Retinal pigment epithelial cell (primary cell): Measurements from ENCODE around the gene SPG21.

Experiments used
- DNase-seq: peaks from one replicate; pipeline ENCODE4 v3.0.0-alpha.2; 2010; ENCODE audit warnings: low read depth
- H3K4me3 ChIP-seq: 2 replicates; pipeline ENCODE4 v1.5.1; 2011; ENCODE audit warnings: mild to moderate bottlenecking, low read length, control low read depth, moderate library complexity
- TF ChIP-seq, protein P1 (sequence below): conservative IDR thresholded peaks from 2 replicates; pipeline ENCODE4 v1.5.1; 2011; ENCODE audit warnings: low read depth, low read length, control low read depth, inconsistent platforms

SPG21 gene

DNA sequence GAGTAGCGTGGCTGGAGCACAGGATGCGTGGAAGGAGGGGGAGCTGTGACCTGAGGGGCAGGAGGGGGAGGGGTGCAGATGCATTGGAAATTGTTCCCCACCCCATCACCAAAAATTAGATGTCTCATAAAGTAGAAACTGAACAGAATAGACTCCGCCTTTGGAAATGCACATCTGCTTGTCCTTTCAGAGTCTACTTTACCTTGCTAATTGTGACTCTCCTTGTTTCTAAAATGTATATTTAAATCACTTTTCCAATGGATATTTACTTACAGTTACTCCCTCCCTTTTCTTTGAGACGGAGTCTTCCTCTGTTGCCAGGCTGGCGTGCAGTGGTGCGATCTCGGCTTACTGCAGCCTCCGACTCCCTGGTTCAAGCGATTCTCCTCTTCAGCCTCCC is 30.6 kb downstream of the SPG21 start:
- H3K4me3 ChIP-seq = no peak overlapping the region
- no peak for DNase-seq
- TF ChIP-seq, protein P1, sequence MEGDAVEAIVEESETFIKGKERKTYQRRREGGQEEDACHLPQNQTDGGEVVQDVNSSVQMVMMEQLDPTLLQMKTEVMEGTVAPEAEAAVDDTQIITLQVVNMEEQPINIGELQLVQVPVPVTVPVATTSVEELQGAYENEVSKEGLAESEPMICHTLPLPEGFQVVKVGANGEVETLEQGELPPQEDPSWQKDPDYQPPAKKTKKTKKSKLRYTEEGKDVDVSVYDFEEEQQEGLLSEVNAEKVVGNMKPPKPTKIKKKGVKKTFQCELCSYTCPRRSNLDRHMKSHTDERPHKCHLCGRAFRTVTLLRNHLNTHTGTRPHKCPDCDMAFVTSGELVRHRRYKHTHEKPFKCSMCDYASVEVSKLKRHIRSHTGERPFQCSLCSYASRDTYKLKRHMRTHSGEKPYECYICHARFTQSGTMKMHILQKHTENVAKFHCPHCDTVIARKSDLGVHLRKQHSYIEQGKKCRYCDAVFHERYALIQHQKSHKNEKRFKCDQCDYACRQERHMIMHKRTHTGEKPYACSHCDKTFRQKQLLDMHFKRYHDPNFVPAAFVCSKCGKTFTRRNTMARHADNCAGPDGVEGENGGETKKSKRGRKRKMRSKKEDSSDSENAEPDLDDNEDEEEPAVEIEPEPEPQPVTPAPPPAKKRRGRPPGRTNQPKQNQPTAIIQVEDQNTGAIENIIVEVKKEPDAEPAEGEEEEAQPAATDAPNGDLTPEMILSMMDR = no peak

DNA sequence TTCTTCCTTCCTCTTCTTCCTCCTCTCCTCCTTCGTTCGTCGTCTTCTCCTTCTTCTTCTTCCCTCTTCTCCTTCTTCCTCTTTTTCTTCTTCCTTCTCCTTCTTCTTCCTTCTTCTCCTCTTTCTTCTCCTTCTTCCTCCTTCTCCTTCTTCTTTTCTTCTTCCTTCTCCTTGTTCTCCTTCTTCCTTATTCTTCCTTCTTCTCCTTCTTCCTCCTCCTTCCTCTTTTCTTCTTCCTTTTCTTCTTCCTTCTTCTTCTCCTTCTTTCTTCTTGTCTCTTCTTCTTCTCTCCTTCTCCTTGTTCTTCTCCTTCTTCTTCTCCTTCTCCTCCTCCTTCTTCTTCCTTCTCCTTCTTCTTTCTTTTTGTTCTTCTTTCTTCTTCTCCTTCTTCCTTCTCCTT is 35.3 kb downstream of the SPG21 start:
- no peak overlapping the region for H3K4me3 ChIP-seq
- no peak for DNase-seq
- TF ChIP-seq, protein P1 = no peak

DNA sequence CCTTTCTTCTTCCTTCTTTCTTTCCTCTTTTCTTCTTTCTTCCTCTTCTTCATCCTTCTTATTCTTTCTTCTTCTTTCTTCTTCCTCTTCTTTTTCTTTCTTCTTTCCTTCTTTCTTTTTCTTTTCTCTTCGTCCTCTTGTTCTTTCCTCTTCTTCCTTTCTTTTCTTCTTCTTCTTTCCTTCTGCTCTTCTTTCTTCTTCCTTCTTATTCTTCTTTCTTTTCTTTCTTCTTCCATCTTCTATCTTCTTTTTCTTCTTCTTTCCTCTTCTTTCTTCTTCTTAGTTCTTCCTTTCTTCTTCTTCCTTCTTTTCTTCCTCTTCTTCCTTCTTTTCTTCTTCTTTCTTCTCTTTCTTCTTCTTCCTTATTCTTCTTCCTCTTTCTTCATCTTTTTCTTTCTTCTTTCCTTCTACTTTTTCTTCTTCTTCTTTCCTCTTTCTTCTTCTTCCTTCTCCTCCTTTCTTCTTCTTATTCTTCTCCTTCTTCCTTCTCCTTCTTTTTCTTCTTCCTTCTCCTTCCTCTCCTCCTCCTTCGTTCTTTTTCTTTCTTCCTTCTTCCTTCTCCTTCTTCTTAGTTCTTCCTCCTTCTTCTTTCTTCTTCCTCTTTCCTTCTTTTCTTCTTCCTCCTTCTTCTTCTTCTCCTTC is 37.8 kb downstream of the SPG21 start:
- TF ChIP-seq, protein P1 = no peak
- no peak overlapping the region for H3K4me3 ChIP-seq
- DNase-seq = no peak

DNA sequence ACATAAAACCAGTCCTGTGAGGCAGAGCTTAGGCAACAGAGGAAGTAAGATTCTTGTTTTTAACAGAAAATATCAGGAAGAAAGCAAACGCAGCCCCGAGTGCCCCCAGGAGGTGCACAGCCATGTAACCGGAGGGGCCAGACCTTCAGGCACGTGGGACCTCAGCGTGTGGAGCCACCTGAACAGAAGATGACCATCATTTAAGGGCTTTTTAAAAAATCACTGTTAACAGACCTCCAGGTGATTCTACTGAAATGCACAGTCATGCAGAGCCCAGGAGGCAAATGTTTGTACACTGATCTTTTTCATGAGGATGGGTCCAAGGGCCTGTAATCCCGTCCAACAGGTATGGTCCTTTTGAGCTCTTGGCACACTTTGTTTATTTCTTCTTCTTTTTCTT is 38.8 kb downstream of the SPG21 start:
- H3K4me3 ChIP-seq = no peak overlapping the region
- DNase-seq = no peak
- TF ChIP-seq, protein P1 = no peak

DNA sequence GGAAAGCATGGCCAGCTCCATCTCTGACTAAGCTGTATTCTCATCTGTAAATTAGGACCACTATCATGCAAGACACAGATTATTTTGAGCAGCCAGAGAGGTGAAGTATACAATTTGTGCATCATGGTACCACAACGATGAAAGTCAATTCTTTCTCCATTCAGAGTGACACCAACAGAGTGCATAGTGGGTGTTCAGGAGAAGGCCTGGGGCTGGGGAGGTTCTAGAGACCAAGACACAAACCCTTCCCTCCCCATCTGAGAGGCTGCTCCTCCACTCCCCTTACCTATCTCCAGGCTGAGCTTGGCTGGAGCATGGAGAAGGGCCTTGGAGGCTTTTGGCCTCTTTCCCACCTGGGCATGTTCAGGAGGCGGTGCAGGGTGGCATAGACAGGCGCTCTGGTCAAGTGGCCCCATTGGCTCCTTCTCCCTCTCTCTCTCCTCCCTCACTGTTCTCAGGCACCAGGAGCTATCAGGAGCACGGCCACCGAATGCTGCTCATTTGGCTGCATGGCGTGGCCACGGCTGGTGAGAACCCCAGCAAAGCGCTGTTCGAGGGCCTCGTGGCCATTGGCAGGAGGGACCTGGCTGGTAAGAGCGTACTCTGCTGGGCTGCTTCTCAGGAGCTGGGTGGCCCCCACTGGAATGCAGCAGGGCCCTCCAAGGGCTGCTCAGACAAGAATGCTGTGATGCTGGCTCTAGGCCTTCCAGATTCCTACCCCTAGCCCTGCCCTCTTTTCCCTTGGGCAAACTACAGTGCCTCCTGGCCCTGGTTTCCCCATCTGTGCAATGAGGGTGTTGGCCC is 40.1 kb downstream of the SPG21 start:
- DNase-seq = no peak
- TF ChIP-seq, protein P1 = no peak
- no peak overlapping the region for H3K4me3 ChIP-seq

DNA sequence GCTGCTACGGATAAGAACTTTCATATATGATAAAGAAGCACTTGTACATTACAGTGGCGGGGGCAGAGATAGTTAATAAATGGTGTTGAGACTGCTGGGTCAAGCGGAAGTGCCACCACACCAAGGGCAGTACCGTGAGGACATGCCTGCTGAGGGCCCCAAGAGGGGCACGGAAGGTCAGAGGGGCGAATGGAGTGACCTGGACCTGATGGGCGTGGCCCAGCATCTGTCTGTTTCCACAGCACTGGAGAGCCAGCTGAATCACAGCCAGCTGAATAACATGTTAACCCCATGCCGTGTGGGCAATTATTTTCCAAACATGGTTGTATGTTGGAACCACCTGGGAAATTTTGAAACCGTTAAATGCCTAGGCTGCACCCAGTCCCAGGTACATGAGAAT is 40.8 kb downstream of the SPG21 start:
- TF ChIP-seq, protein P1 = no peak
- H3K4me3 ChIP-seq = no peak overlapping the region

DNA sequence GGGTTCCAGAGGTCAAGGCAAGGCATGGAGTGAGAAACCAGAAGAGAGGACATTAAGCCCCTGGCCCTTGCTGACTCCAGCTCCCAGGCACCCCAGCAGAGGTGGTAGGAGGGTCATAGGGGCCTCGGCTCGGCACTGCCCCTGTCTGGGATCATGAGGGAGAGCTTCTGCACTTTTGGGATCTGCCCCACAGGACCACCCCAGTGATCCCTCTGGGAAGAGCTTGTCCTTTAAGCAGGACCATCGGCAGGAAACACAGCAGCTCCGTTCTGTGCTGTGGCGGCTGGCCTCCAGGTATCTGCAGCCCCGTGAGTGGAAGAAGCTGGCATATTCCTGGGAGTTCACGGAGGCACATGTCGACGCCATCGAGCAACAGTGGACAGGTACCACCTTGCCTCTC is 42.5 kb downstream of the SPG21 start:
- no peak overlapping the region for H3K4me3 ChIP-seq
- DNase-seq = no peak
- TF ChIP-seq, protein P1 = no peak

More for the DNA sequence above, 40.8 kb downstream of the SPG21 start:
- no peak for DNase-seq
